RPMI7951 (cell line): ENCODE measurements around the gene MFSD12. TPM values are rescaled to one million over a fixed set of nuclear protein-coding genes. Genes with fewer than 3 reads are reported as not detected.
"Not testable (repeated sequence)": the region's sequence is repeated elsewhere in the genome, so short reads cannot be mapped to it uniquely, and the experiment has no call there.

ENCODE experiments used
- DNase-seq: peaks from one replicate; pipeline ENCODE4 v3.0.0-alpha.2; 2012; ENCODE audit warnings: low read depth
- total RNA-seq: library from RNA; depleted of rRNA; stranded (reverse); fragments of >200 nt; shearing (Covaris generic); gene quantifications from 2 replicates; pipeline ENCODE4 v1.2.3, GENCODE V29; 2014

The MFSD12 gene
- total RNA-seq, 1 experiment from 2014 or later: 205 TPM

GRCh38 chr19:3523361-3524077, 33.9 kb downstream of the MFSD12 start:
- no peak for DNase-seq

GRCh38 chr19:3522421-3523360, 34.7 kb downstream of the MFSD12 start:
- DNase-seq: no peak

DNA sequence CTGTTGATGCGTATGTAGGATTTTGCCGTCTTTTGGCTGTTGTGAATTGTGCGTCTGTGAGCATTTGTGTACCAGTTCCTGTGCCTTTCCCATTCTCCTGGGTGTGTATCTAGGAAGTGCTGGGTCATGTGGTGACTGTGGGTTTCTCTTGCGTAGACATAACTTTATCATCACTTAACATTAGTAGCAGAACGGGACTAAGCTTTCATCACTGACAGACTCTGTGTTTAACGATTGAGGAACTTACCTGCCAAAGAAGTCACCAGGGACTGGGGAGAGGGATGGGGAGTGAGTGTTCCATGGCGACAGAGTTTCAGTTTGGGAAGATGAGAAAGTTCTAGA, 36.3 kb downstream of the MFSD12 start:
- no peak for DNase-seq

DNA sequence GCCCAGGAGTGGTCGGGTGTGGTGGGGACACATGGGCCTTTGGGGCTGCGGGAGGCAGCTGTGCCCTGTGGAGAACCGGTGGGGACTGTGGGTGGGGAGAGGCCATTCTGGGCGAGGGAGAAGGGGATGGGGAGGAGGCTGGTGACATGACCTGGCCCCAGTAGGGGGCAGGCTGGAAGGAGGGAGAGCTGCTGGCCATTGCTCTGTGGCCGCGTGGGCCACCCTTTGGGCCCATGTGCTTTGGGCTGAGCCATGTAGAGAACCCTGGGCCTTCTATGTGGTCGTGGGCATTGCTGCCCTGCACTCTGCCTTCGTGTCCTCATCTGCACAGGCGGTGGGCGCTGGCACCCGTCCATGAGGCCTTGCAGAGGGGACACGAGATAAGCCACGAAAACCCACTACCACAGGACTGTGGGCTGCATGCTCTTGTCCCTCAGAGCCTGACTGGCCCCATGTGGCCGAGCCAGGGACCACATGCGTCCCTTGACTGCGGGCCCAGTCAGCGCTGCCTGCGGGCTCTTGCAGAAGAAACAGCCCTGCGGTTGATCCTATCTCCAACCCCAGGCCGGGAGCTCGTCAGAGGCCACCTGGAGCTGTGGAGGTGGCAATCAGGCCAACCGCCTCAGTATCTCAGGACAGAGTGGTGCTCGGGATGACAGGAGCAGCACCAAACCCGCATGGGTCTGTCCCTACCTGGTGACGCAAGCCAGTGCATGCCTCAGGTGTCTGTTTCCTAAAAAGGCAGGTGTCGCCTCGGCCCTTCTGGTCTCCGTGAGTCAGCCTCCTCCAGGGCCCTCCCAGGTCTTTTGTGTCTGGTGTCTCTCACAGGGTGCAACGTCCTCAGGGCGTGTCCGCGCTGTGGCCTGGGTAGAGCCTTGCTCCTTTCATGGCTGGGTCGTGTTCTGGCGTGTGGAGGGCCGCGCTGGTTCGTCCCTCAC, 37.0 kb downstream of the MFSD12 start:
- DNase-seq: no peak

DNA sequence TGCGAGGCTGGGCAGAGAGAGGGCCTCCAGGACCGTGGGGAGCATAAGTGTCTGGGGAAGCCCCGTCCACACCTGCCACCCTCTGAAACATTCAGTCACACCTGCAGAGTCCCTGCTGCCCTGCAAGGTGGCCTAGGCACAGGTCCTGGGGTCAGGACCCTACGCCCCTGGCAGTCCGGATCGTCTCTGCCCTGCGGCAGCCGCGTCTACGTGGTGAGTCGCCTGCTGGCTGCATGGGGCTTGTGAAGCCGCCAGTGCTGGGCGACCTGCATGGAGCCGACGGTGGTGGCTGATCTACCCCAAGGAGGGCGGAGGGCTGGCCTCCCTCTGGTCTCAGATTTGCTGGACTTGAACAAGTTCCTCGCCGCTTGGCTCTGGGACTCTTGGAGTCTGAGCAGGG, 38.3 kb downstream of the MFSD12 start:
- no peak for DNase-seq

GRCh38 chr19:3518659-3519058, 38.7 kb downstream of the MFSD12 start:
- DNase-seq: no peak

GRCh38 chr19:3518255-3518654, 39.1 kb downstream of the MFSD12 start:
- DNase-seq: no peak

DNA sequence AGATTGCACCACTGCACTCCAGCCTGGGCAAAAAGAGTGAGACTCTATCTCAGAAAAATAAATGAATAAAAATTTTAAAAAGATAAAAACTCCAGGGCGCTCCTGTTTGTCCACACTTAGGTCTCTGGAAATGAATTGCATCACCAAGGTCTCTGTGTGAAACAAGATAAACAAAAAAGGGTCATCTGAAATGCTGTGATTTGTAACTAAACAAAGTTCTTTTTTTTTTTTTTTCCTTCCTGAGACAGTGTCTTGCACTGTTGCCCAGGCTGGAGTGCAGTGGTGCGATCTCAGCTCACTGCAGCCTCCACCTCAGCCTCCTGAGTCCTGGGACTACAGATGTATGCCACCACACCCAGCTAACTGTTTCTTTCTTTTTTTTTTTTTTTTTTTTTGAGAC, 39.7 kb downstream of the MFSD12 start:
- no peak for DNase-seq

DNA sequence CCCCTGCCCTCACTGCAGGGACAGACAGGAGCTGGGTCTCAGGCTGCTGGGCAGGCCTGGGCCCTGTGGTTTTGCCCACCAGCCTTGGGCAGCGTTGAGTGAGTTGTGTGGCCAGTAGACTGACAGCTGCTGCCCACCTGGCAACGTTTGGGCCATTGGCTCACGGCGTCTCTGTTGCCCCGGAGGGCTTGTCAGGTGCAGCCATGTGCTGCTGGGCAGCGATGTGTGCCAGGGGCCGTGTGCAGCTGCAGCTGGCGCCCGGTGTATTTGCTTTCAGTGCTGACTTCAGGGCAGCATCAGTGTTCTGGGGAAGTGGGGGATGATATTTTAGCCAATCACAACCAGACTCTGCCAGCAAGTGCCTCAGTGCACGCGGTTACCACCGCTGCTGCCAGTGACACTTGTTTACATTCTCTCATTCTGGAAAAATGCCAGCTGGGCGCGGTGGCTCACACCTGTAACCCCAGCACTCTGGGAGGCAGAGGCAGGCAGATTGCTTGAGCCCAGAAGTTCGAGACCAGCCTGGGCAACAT, 40.6 kb downstream of the MFSD12 start:
- DNase-seq: no peak

- DNase-seq: no peak
Observed at GRCh38 chr19:3515891-3516422, 41.4 kb downstream of the MFSD12 start.

GRCh38 chr19:3514930-3515329, 42.5 kb downstream of the MFSD12 start:
- no peak for DNase-seq

DNA sequence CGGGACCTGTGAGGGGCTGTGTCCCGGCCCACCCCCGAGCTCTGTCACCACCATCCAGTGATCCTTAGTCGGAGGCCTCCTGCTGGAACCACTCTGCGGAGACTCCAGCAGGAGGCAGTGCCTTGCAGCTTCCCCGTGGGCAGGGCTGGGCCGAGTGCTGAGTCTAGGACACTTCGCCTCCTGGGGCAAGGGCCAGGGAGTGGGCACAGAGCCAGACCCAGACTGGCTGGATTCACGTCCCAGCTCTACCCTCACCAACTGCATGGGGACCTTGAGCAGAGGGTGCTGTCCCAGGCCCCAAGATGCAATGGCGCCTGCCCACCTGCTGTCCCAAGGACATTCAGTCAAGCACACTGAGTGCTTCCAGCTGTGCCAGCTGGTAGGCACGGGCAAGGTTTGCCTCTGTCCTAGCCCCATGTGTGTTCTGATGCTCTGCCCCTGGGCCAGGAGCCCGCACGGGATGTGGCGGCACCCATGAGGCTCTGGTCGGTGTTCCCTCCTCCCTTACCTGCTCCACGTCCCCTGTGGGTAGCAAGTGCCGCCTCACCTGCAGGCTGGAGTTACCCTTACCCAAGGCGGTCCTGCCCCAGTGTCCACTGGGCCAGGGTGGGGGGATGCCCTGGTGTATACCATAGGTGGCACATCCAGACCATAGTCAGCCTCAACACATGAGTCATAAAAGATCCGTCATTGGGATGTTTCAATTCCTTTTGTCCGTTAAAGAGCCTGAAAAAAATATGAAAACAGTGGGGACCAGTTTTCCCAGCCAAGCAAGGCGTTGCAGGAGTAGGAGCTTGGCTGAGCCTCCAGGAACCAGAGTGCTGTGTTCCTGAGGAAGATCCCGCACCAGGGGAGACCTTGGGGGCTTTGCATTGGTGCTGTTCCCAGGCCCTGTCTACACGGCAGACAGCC, 43.9 kb downstream of the MFSD12 start:
- no peak for DNase-seq

DNA sequence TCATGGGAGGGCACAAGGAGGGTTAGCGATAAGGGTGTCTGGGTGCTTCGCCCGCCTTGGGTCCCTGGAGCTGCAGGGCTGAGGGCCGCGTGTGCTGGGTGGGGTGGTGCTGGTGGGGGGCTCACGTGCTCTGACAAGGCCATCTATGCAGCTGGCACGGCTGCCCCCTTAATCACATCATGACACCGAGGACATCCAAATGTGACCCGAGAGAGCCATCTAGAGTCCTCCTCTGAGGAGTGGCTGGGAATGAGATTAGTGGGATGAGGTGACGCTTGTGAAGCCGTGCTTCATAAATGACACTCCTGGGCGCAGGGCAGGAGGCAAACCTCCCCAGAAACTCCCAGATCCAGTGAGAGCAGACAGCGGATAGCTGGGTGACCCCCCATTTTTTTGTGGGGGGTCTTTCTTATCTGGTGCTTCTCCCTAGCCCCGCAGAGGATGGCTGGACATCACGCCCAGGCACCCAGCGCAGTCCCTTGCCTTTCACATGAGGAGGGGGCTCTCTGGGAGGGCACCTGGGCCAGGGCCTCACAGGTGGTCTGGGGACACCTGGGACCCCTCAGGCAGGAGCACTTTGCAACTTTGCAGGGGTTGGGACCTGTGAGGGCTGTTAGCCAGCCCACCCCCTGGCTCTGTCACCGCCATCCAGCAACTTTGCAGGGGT, 44.7 kb downstream of the MFSD12 start:
- no peak for DNase-seq

DNA sequence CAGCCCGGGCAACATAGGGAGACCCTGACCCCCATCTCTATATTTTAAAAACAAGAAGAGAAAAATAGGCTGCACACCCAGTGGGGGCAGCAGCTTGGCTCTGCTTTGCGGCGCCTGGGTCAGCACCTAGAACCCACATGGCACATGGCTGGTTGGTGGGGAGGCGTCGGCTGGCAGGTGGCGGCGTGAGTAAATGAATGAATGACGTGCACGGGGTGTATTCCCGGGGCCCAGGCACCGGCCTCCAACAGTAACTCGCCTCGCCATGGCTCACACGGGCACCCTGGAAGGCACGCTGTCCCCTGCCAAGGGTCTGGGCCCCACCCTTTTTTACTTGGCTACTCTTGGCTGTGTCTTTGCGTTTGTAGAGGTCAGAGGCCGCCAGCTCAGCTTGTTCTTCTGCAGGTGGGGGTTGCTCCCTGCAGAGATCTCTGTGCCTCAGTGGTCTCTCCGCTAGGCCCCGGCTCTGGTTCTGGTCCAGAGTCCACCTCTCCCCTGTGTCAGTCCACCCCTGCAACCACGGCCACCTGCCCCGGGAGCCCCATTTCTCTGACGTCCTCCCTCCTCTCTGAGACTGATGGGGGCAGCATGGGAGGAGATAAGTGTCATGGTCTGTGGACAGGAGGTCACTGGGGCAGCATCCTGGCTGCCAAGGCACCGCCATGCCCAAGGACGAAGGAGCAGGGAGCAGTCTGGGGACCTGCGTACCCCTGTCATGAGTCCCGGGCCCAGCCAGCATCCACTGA, 45.7 kb downstream of the MFSD12 start:
- no peak for DNase-seq

DNA sequence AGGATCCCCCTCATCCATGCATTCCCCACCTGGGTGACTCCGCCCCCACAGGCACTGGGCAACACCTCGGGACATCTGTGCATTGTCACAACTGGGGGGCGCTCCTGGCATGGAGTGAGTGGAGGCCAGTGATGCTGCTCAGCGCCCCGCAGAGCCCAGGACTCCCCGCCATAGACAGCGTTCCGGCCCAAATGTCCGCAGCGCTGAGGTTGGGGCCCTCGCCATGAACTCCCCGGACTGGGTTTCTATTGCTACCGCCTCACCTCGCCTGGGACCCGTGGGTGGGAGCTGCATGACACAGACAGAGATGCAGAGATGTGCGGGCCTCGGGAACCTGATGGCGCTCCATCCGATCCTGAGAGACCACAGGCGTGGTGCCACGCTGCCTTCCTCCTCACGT, 46.7 kb downstream of the MFSD12 start:
- DNase-seq: no peak

GRCh38 chr19:3509566-3509989, 47.8 kb downstream of the MFSD12 start:
- DNase-seq: peak; percentile 75

DNA sequence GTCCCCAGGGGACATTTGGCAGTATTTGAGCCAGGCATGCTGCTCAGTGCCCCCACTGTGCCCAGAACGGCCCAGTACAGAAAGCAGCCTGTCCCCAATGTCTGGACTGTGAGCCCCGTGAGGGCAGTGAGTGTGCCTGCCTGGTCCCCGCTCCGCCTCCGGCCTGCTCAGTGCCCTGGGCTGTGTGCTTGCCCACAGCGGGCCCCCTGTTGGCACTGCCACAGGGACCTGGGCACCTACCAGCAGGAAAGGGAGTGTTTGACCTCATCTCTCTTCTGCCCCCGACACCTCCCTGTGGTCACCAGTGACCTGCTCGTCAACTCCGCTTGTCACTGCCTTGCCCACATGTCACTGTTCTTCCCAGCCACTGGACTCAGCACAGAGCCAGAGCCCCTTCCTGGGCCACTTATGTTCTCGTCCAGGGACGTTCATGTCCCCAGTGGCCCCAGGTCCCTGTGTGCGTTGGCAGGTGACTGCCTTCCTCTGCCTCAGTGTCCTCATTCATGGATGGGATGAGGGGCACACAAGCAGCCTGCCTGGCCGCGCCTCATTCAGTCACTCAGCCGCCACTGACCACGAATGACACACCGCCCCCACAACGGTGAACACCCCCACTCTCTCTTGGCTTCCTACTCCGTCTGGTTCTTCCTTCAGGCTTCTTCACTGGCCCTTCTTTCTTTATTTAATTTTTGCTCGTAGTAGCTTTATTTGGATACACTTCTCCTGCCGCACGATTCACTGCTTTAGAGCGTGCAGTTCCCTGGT, 48.4 kb downstream of the MFSD12 start:
- no peak for DNase-seq

- DNase-seq: not testable (repeated sequence)
Observed at GRCh38 chr19:3508121-3508661, 49.2 kb downstream of the MFSD12 start.
